Suprapubic skin (tissue), 3 donors: Measurements from ENCODE around the gene PTAFR.

Experiments
- CTCF ChIP-seq, 2 donors: fragments of 200-600 bp in 1 of 2; fragments of 450-650 bp in 1 of 2; sonication (generic) in 1 of 2; IDR thresholded peaks; one replicate each; pipeline ENCODE4 v1.5.1; 2016 to 2019; ENCODE audit warnings: antibody characterized with exemption in 2 of 2, mild to moderate bottlenecking in 1 of 2, moderate library complexity in 1 of 2
- POLR2A ChIP-seq, 2 donors: fragments of 450-650 bp; IDR thresholded peaks; one replicate each; pipeline ENCODE4 v1.6.1; 2017; ENCODE audit warnings: antibody characterized with exemption in 2 of 2, mild to moderate bottlenecking in 2 of 2, moderate library complexity in 2 of 2

GRCh38 chr1:28136922-28137613 is 39.4 kb downstream of the PTAFR start:
- TF ChIP-seq CTCF (IDR thresholded peaks at IDR 0.05) (no peak), POLR2A (IDR thresholded peaks at IDR 0.05) (no peak)
